ENCODE results near the gene KIF11. TPM values are rescaled to one million over a fixed set of nuclear protein-coding genes. Genes with fewer than 3 reads are reported as not detected.

Gene KIF11
- total RNA-seq, 2 donors from 2014 or later = 36.5 to 55.7 TPM

- H3K27me3 Mint-ChIP-seq (ENCODE audit: insufficient read depth) = peaks cover 44% of the 10 kb centered on the region
- H3K9me3 ChIP-seq (ENCODE audit: control insufficient read depth, low read length) = peaks cover 16% of the 10 kb centered on the region
- peaks cover 18% of the 10 kb centered on the region for H3K9me3 Mint-ChIP-seq
- H3K36me3 Mint-ChIP-seq (ENCODE audit: low read depth) = peaks cover 27% of the 10 kb centered on the region
- H3K4me1 ChIP-seq (ENCODE audit: control insufficient read depth, insufficient read depth, low read length) = no peaks in the 10 kb centered on the region
- no peak overlapping the region for H3K27ac ChIP-seq (ENCODE audit: low read depth, low read length)
- peaks cover 22% of the 10 kb centered on the region for H3K36me3 ChIP-seq (ENCODE audit: control insufficient read depth, insufficient read depth, low read length)
- TF ChIP-seq CTCF (conservative IDR thresholded peaks at IDR 0.05) = peak; percentile 51
- H3K4me1 Mint-ChIP-seq = peaks cover 16% of the 10 kb centered on the region
- 2 to 3% methylated on average over 33 to 63 of the region's 63 CpGs for WGBS, 2 experiments (ENCODE audit: insufficient coverage in 1 of 2, insufficient read length in 1 of 2)
- peak; percentile 87 for DNase-seq
- H3K9ac ChIP-seq (ENCODE audit: extremely low read depth, low read length, poor library complexity, severe bottlenecking) = peak overlapping the region; percentile 17
- H3K27ac Mint-ChIP-seq = peak overlapping the region; percentile 84
- peak overlapping the region; percentile 80 for H3K4me3 ChIP-seq (ENCODE audit: low read length)
- H3K27me3 ChIP-seq (ENCODE audit: control insufficient read depth, insufficient read depth, low read length, poor library complexity, severe bottlenecking) = peaks cover 43% of the 10 kb centered on the region
- H3K4me3 Mint-ChIP-seq = peak overlapping the region; percentile 97
Measured at GRCh38 chr10:92688927-92689662, 96.2 kb downstream of the KIF11 start.

GRCh38 chr10:92689663-92690210 is 96.8 kb downstream of the KIF11 start, which contains the start of gene HHEX:
Gene HHEX, plus strand, starts transcription at chr10:92689955. Its CDS starts 32 bp downstream, at chr10:92689987.
- TF ChIP-seq CTCF (conservative IDR thresholded peaks at IDR 0.05) = peak; percentile 46
- Mint-ChIP-seq H3K4me3 (peak within 1 kb of the TSS; percentile 97), H3K9me3 (peaks cover 15% of the 10 kb centered on the region), H3K27me3 (ENCODE audit: insufficient read depth) (peaks cover 46% of the 10 kb centered on the region), H3K36me3 (ENCODE audit: low read depth) (peaks cover 33% of the 10 kb centered on the region), H3K4me1 (peaks cover 23% of the 10 kb centered on the region), H3K27ac (peak within 1 kb of the TSS; percentile 85)
- H3K9ac ChIP-seq (ENCODE audit: extremely low read depth, low read length, poor library complexity, severe bottlenecking) = peak within 1 kb of the TSS; percentile 68
- H3K9me3 ChIP-seq (ENCODE audit: control insufficient read depth, low read length) = peaks cover 16% of the 10 kb centered on the region
- no peak within 1 kb of the TSS for H3K27ac ChIP-seq (ENCODE audit: low read depth, low read length)
- H3K27me3 ChIP-seq (ENCODE audit: control insufficient read depth, insufficient read depth, low read length, poor library complexity, severe bottlenecking) = peaks cover 46% of the 10 kb centered on the region
- 0% methylated on average over 14 to 78 of the region's 79 CpGs for WGBS, 2 experiments (ENCODE audit: insufficient coverage in 1 of 2, insufficient read length in 1 of 2)
- peak within 1 kb of the TSS; percentile 89 for H3K4me3 ChIP-seq (ENCODE audit: low read length)
- peaks cover 28% of the 10 kb centered on the region for H3K36me3 ChIP-seq (ENCODE audit: control insufficient read depth, insufficient read depth, low read length)
- DNase-seq = peak; percentile 81
- H3K4me1 ChIP-seq (ENCODE audit: control insufficient read depth, insufficient read depth, low read length) = peaks cover 5% of the 10 kb centered on the region

- H3K27ac ChIP-seq (ENCODE audit: low read depth, low read length) = no peak overlapping the region
- H3K4me1 Mint-ChIP-seq = peaks cover 27% of the 10 kb centered on the region
- 0 to 1% methylated on average over 40 to 73 of the region's 73 CpGs for WGBS, 2 experiments (ENCODE audit: insufficient coverage in 1 of 2, insufficient read length in 1 of 2)
- peak overlapping the region; percentile 97 for H3K4me3 Mint-ChIP-seq
- peak; percentile 9 for TF ChIP-seq CTCF (conservative IDR thresholded peaks at IDR 0.05)
- peaks cover 36% of the 10 kb centered on the region for H3K36me3 Mint-ChIP-seq (ENCODE audit: low read depth)
- peaks cover 47% of the 10 kb centered on the region for H3K27me3 Mint-ChIP-seq (ENCODE audit: insufficient read depth)
- peaks cover 29% of the 10 kb centered on the region for H3K36me3 ChIP-seq (ENCODE audit: control insufficient read depth, insufficient read depth, low read length)
- H3K4me3 ChIP-seq (ENCODE audit: low read length) = peak overlapping the region; percentile 89
- DNase-seq = peak; percentile 80
- peaks cover 10% of the 10 kb centered on the region for H3K9me3 Mint-ChIP-seq
- H3K27me3 ChIP-seq (ENCODE audit: control insufficient read depth, insufficient read depth, low read length, poor library complexity, severe bottlenecking) = peaks cover 49% of the 10 kb centered on the region
- H3K9me3 ChIP-seq (ENCODE audit: control insufficient read depth, low read length) = peaks cover 12% of the 10 kb centered on the region
- peak overlapping the region; percentile 68 for H3K9ac ChIP-seq (ENCODE audit: extremely low read depth, low read length, poor library complexity, severe bottlenecking)
- peaks cover 5% of the 10 kb centered on the region for H3K4me1 ChIP-seq (ENCODE audit: control insufficient read depth, insufficient read depth, low read length)
- H3K27ac Mint-ChIP-seq = peak overlapping the region; percentile 85
Measured at GRCh38 chr10:92690211-92690914, 97.4 kb downstream of the KIF11 start.
